GM19035 (cell line): ENCODE measurements around the gene PSMD8.

Experiments
- ATAC-seq: cut with Tn5 transposase; IDR thresholded peaks from one replicate; pipeline ENCODE4 v1.9.1; 2021; ENCODE audit not compliant: unreplicated experiment

PSMD8 gene

DNA sequence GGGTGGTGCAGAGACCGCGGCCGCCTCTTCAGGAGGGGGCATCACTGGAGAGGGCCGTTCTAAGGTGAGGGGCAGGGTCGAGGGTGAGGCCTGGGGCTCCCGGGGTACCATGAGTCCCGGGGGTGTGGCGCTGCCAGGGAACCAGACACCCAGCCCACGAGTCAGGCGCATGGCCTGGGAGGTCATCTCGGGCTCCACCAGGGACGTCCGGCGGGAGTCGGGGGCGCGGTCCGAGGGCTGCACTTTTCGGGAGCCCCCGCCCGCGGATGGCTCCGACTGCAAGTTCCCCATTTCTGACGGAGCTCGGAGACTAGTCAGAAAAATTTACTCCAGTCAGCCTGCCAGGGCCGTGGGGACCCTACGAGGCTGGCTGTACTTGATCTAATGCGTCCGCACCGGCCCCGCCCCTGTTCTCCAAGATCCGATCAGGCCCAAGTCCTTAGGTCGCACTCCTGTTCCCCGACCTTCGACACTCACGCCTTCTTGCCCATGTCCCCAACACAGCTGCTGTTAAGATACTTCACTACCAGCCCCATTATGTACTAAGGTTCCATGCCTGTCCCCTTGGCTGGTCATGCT, 12.7 kb downstream of the PSMD8 start:
- ATAC-seq = no peak

DNA sequence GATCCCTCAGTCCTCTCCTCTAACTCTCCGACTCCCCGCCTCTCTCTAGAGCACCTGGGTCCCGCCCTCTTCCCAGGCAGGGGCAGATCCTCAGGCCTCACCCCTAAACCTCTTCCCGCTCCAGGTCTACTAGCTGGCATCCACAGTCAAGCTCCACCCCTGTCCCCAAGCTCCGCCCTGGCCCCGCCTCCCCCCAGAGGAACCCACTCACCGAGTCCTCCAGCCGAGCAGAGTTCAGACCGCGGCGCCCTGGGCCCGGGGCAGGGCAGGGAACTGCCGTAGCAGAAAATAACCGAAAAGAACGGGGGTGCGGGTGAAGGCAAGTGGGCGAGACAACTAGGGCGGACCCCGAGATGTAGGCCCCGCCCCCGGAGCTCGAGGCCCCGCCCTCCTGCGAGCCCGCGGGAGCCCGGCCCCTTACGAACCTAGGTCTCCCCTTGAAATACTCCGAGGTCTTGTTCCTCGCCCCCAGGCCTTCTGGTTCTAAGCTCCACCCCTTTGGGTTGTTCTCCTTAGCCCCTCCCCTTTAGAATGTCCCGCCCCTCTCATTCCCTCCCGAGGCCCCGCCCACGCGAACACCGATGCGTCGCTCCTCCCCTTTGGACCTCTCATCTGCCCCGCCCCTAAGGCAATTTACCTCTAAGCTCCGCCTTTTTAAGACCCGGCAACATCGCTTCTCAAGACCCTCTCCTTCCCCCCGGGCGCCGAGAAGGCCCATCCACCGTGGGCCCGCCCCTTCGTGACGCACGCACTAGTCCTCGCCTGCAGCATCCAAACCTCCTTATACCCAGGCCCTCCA, 13.4 kb downstream of the PSMD8 start, which contains the start of gene GGN:
Gene GGN, minus strand, starts transcription at position 485 of the 799 bp plus-strand sequence. CDS start 773 bp downstream, outside the sequence.
- peak; percentile 66 for ATAC-seq

DNA sequence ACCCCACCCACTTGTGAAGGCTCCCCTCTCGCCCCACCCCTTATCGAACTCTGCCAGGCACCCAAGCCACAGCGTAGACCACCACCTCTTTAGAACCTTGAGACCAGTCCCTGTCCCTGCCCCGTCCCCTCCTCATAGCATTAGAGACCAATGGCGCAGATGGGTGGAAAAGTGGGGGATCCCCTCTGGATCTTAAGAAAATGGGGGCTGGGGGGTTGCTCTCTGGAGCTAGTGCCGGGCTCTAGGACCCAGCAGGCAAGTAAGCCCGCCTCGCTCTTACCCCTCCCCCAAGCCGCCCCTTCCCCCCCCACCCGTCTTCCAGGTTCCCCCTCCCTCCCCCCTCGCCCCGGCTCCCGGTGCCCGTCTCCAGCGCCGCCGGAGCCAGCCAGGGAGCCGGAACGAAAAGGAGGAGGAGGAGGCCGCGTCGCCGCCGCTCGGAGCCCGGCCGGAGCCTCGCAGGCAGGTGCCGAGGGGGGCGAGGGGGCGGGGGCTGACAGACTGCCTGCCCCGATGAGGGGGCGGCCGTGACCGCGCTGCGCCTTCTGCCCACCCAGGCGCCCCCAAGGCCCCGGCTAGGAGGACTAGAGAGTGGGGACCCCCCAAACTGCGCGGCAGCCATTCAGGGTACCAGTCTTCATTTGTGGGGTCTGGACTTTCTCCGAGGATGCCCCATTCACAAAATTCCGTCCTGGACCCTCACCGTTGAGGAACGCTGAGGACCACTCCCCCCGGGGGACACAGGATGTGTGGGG, 14.2 kb downstream of the PSMD8 start, which contains the start of gene SPRED3:
Gene SPRED3, plus strand, starts transcription at position 349 of the 752 bp plus-strand sequence. CDS start 1,606 bp downstream, outside the sequence.
- no peak for ATAC-seq

DNA sequence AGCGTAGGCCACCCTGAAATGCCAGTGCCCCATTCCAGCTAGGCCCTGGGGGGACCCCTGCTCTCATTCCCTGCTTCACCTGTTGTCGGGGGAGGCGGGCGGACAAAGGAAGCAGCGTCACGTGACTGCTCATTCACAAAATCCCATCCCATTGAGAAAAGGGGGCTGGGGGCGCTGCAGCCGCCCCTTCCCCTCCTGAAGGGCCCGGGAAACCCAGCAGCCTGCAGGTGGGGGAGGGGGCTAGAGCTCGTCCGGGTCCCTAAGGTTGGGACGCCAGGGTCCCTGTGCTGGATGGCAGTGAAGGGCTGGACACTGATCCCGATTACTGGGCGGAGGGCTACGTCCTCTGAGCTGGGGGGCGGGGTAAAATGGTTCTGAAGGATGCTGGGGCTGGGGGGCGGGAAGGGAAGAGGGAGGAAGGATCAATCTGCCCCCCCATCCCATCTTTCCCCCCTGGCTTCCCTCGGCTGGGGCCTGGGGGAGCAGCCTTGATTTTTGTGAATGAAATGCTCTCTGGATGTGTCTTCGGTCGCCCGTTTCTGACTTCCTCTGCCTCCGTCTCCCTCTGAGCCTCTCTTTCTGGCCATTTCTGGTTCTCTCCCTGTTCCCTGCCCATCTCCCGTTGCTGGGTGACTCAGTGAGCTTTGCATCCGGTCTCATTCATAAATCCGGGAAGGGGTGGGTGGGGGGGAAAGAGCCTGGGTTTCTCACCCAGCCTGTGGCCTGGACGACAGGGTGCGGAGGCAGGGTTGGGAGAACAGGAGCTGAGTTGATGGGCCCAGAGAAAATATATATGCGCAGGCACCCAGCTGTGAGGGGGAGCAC, 14.9 kb downstream of the PSMD8 start:
- no peak for ATAC-seq

- ATAC-seq = no peak
Measured at GRCh38 chr19:38389957-38390924, 15.9 kb downstream of the PSMD8 start.

- ATAC-seq = no peak
Measured at GRCh38 chr19:38391911-38392464, 17.6 kb downstream of the PSMD8 start.

DNA sequence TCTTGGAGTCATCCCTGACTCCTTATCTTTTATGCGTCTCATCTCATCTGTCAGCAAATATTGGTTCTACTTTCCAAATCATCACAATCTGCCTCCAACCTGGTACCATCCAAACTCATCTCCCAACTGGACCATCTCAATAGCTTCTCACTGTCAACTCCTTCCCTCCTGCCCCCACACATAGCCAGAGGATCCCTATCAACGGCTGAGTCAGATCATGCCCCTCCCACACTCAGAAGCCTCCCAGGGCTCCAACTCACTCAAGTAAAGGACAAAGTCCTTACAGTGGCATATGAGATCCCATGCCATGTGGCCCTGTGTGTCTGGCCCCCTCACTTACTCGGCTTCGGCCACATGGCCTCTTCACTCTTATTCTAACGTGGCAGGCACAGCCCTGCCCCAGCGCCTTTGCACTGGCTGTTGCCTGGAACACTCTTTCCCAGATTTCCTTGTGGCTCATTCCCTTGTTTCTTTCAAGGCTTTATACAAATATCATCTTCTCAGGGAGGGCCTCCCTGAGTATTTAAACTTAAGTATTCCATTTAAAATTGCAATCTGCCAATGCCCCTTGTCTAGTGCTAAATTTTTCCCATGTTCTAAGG, 18.4 kb downstream of the PSMD8 start:
- ATAC-seq = no peak

- no peak for ATAC-seq
Measured at GRCh38 chr19:38394488-38394887, 20.1 kb downstream of the PSMD8 start.

GRCh38 chr19:38395381-38396114, 21.2 kb downstream of the PSMD8 start:
- no peak for ATAC-seq

GRCh38 chr19:38399081-38399480, 24.7 kb downstream of the PSMD8 start:
- ATAC-seq = no peak

- no peak for ATAC-seq
Measured at GRCh38 chr19:38399537-38399936, 25.2 kb downstream of the PSMD8 start.

- no peak for ATAC-seq
Measured at GRCh38 chr19:38400361-38400760, 26.0 kb downstream of the PSMD8 start.

DNA sequence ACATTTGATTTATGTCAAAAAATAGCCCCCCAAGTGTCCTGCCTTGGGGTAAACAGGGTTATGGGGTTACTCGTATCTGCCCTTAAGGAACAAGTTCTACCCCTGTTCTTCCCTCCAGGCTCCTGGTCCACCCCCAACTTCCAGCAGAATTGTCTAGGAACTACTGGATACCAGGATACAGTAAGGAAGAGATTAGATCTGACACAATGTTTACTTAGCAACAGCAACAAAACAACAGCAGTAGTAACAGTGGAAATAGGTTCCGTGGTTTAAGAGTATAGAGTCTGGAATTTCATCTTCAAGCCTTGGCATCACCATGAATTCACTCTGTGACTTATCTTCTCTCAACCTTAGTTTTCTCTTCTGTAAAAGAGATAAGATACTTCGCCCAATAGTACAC, 26.8 kb downstream of the PSMD8 start:
- no peak for ATAC-seq

DNA sequence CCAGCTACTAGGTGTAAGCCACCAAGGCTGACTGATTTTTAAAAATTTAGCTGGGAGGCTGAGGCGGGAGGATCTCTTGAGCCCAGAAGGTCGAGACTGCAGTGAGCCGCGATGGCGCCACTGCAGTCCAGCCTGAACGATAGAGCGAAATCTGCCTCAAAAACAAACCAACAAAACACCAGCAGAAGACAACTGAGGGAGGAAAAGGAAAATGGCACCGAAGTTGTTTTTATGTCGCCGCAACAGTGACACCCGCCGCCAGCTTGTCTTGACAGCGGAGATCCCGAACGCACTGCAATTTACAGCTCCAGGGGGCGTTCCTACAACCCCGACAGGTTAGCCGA, 28.2 kb downstream of the PSMD8 start:
- no peak for ATAC-seq

- peak; percentile 92 for ATAC-seq
Measured at GRCh38 chr19:38402967-38403674, 28.8 kb downstream of the PSMD8 start, which contains the start of gene FAM98C. FAM98C (plus strand) TSS chr19:38403093; CDS start chr19:38403154, 61 bp downstream.

DNA sequence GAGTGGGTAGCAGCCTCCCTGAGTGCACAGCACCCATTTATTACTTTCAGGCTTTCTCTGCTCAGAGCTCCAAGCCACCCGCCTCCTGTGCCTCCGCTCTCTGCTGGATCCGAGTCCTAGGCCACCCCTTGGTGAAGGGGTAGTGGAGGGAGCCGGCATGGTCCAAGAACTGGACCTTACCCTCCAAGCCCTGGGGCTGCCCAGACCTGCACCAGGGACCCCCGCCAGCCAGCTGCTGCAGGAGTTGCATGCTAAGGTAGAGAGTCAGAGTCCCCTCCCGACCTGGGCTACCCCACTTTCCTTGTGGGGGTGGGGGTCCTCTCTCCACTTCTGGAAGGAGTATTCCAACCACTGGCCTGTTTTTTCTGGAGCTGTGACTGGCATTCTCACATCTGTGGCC, 30.5 kb downstream of the PSMD8 start:
- ATAC-seq = no peak

- no peak for ATAC-seq
Measured at GRCh38 chr19:38405276-38405675, 30.9 kb downstream of the PSMD8 start.
